ENCODE results near the gene MGAT4B. TPM values are rescaled to one million over a fixed set of nuclear protein-coding genes. Genes with fewer than 3 reads are reported as not detected.

The MGAT4B gene
- total RNA-seq, 2 donors from 2014 or later = 332 to 540 TPM

DNA sequence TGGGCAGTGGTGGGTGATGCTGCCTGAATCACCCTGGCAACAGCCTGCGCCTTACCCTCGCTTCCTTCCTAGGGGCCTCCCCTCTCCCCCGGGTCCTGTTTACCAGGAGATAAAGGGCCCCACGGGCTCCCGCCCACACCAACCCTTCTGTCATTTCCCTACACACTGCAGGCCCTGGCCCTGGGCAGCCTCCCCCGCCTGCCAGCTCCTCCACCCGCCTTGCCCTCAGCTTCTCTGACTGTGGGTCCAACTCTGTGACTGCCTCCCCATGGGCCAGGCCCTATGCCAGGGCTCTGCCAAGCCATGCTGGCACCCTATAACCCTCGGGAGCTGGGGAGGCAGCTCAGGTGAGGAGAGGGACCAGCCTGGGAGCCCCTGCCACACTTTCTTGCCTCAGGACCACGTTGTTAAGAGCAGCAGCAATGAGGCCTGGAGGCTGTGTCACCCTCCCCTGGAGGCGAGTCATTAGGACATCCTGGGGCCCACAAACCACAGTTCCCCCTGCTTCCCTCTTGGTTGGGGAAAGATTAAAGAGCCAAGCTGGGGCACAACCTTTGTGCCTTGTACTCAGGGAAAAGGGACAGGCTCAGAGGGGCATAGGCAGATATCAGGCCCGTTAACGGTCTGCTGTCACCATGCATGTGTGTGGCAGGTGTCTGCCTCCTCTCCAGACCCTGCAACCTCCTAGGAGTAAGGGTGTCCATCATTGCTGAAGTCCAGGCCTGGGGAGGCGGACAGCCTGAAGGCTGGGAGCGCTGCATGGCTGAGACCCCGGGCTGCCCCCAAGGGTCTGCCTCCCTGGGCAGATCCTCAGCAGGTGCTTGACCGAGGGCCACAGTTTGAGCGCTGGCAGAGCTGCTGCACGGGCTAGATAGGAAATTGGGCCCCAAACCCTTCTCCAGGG is 2.8 kb downstream of the MGAT4B start:
- Histone ChIP-seq H3K36me3 (peaks cover 13% of the 10 kb centered on the region), H3K27me3 (no peaks in the 10 kb centered on the region), H3K4me3 (peak overlapping the region; percentile 5), H3K27ac (peak overlapping the region; percentile 99), H3K4me1 (peaks cover 39% of the 10 kb centered on the region), H3K9me3 (no peaks in the 10 kb centered on the region), H3K9ac (ENCODE audit: low read depth in 2 of 2, low read length in 2 of 2) (peak overlapping the region; percentile 27 to 96)
- no peak for TF ChIP-seq CTCF (IDR thresholded peaks at IDR 0.05)
- peak; percentile 33 for DNase-seq
- intact Hi-C loops (cut with DNase I) = loop anchor here (10.0 kb wide), 1 partner anchor 101 kb away; the partner anchor contains the start of gene TBC1D9B

DNA sequence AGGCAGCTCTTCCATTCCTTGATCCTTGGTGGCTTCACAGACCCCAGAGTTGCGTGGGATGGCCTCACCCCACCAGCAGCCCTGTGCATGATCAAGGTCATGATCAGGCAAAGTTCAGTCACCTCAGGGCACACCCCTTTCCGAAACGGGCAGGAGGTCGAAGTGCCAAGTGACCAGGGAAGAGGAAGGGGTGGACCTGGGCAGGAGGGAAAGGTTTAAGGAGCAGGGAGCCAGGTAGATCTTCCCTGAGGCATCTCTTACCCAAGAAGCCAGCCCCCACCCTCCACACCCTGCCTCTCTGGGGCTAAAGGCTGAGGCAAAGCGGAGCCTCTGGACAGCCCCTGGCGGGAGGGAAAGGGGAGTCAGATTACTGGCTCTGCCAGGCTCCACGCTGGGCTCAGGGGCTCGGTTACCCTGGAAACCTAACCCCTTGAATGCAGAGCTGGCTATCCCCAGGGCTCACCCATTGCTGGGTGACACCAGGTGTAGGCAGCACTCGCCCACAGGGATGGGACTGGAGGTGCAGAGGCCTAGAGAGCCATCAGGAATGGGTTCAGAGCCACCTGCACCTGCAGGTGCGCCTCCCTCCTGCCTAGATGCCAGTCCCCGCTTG is 3.6 kb downstream of the MGAT4B start:
- no peaks in the 10 kb centered on the region for H3K9me3 ChIP-seq
- DNase-seq = peak; percentile 26
- intact Hi-C loops (cut with DNase I) = loop anchor here (10.0 kb wide), 1 partner anchor 102 kb away; the partner anchor contains the start of gene TBC1D9B
- H3K36me3 ChIP-seq = peaks cover 21% of the 10 kb centered on the region
- peak overlapping the region in 1 of 2 donors; percentile 21 for H3K9ac ChIP-seq (ENCODE audit: low read depth in 2 of 2, low read length in 2 of 2)
- H3K27me3 ChIP-seq = no peaks in the 10 kb centered on the region
- peaks cover 37% of the 10 kb centered on the region for H3K4me1 ChIP-seq
- H3K4me3 ChIP-seq = no peak overlapping the region
- H3K27ac ChIP-seq = no peak overlapping the region
- TF ChIP-seq CTCF (IDR thresholded peaks at IDR 0.05) = no peak

DNA sequence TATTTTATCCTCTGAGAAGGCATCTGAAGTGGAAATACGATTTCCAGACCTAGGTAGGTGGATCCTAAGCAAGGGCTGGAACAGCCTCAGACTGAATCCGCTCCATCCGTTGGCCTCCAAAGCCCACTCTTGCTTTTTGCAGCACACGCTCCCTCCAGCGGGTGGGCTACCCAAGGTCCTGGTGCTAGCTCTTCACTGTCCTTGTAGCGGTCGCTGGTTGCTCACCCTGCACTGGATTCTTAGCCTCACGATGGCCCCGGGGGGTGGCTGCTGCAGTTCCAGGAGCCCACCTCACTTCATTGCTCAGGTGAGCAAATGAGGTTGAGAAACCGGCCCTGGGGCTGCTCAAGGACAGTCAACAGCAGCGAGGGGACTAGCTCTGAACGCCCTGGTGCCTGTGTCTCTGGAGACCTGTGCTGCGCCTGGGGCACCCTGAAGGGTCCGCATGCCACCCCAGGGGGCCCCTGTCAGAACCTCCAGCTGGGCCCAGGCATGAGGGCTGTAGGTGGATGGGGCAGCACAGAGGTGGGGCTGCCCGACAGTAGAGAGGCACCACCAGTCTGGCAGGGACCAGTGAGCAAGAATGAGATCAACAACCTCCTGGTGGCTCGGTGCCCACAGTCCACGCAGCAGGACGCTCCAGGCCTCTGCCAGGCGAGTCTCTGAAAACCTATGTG is 4.3 kb downstream of the MGAT4B start:
- no peak for TF ChIP-seq CTCF (IDR thresholded peaks at IDR 0.05)
- H3K4me3 ChIP-seq = no peak overlapping the region
- intact Hi-C loops (cut with DNase I) = loop anchor here (10.0 kb wide), 1 partner anchor 102 kb away; the partner anchor contains the start of gene TBC1D9B
- no peak overlapping the region for H3K27ac ChIP-seq
- DNase-seq = no peak
- H3K9ac ChIP-seq (ENCODE audit: low read depth in 2 of 2, low read length in 2 of 2) = peak overlapping the region in 1 of 2 donors; percentile 21
- peaks cover 35% of the 10 kb centered on the region for H3K4me1 ChIP-seq
- peaks cover 25% of the 10 kb centered on the region for H3K36me3 ChIP-seq
- H3K27me3 ChIP-seq = no peaks in the 10 kb centered on the region
- no peaks in the 10 kb centered on the region for H3K9me3 ChIP-seq

GRCh38 chr5:179801304-179802206 is 5.1 kb downstream of the MGAT4B start:
- DNase-seq = peak; percentile 84
- no peak overlapping the region for H3K4me3 ChIP-seq
- peaks cover 35% of the 10 kb centered on the region for H3K4me1 ChIP-seq
- intact Hi-C loops (cut with DNase I) = loop anchor here (10.0 kb wide), 1 partner anchor 103 kb away; the partner anchor contains the start of gene TBC1D9B
- peaks cover 25% of the 10 kb centered on the region for H3K36me3 ChIP-seq
- no peaks in the 10 kb centered on the region for H3K9me3 ChIP-seq
- no peak overlapping the region for H3K27ac ChIP-seq
- no peak overlapping the region for H3K9ac ChIP-seq (ENCODE audit: low read depth in 2 of 2, low read length in 2 of 2)
- peak; percentile 65 for TF ChIP-seq CTCF (IDR thresholded peaks at IDR 0.05)
- H3K27me3 ChIP-seq = no peaks in the 10 kb centered on the region

All from colonic mucosa (tissue), 4 donors.